HepG2 (cell line): ENCODE results near the gene PXMP4. TPM values are rescaled to one million over a fixed set of nuclear protein-coding genes. Genes with fewer than 3 reads are reported as not detected.

Source experiments
- CBX1 ChIP-seq: IDR thresholded peaks from one replicate; pipeline ENCODE4 v1.6.1; 2016; ENCODE audit warnings: antibody characterized with exemption, low read depth
- DDIT3 ChIP-seq: sonication (generic); formaldehyde crosslinking; IDR thresholded peaks from 2 replicates; pipeline ENCODE4 v1.4.0; 2020; ENCODE audit warnings: mild to moderate bottlenecking, missing genetic modification reagents
- DR1 ChIP-seq: sonication (generic); formaldehyde crosslinking; IDR thresholded peaks from 2 replicates; pipeline ENCODE4 v1.8.0; 2021; ENCODE audit warnings: mild to moderate bottlenecking, missing genetic modification reagents, inconsistent platforms
- EEA1 ChIP-seq: sonication (generic); formaldehyde crosslinking; IDR thresholded peaks from 2 replicates; pipeline ENCODE4 v1.5.1; 2020; ENCODE audit warnings: mild to moderate bottlenecking, missing genetic modification reagents, borderline replicate concordance
- FOXA3 ChIP-seq: IDR thresholded peaks from 2 replicates; pipeline ENCODE4 v1.6.1; 2016; ENCODE audit warnings: missing genetic modification reagents, missing compliant biosample characterization
- FOXJ3 ChIP-seq: sonication (generic); formaldehyde crosslinking; IDR thresholded peaks from 2 replicates; pipeline ENCODE4 v1.4.0; 2020; ENCODE audit warnings: missing genetic modification reagents, mild to moderate bottlenecking, borderline replicate concordance
- GFI1 ChIP-seq: sonication (generic); formaldehyde crosslinking; IDR thresholded peaks from 2 replicates; pipeline ENCODE4 v1.5.0; 2020; ENCODE audit warnings: missing genetic modification reagents, mild to moderate bottlenecking, borderline replicate concordance
- HOMEZ ChIP-seq: IDR thresholded peaks from 2 replicates; pipeline ENCODE4 v1.6.1; 2016; ENCODE audit warnings: low read depth
- JARID2 ChIP-seq: sonication (generic); formaldehyde crosslinking; IDR thresholded peaks from 2 replicates; pipeline ENCODE4 v1.8.1; 2023; ENCODE audit warnings: missing genetic modification reagents, inconsistent platforms; ENCODE audit not compliant: insufficient replicate concordance
- KMT2A ChIP-seq: sonication (generic); formaldehyde crosslinking; IDR thresholded peaks from 2 replicates; pipeline ENCODE4 v1.4.0; 2020; ENCODE audit warnings: missing genetic modification reagents
- MEF2D ChIP-seq: sonication (generic); formaldehyde crosslinking; IDR thresholded peaks from 2 replicates; pipeline ENCODE4 v1.5.1; 2020; ENCODE audit warnings: mild to moderate bottlenecking, missing genetic modification reagents
- NFYB ChIP-seq: sonication (generic); formaldehyde crosslinking; IDR thresholded peaks from 2 replicates; pipeline ENCODE4 v1.4.0; 2020; ENCODE audit warnings: missing genetic modification reagents
- NPAS2 ChIP-seq: sonication (generic); formaldehyde crosslinking; IDR thresholded peaks from 2 replicates; pipeline ENCODE4 v1.8.0; 2022; ENCODE audit warnings: mild to moderate bottlenecking, missing genetic modification reagents, borderline replicate concordance
- POLR2AphosphoS5 ChIP-seq: IDR thresholded peaks from 2 replicates; pipeline ENCODE4 v1.6.1; 2012; ENCODE audit warnings: low read depth, low read length
- RFXANK ChIP-seq: IDR thresholded peaks from 2 replicates; pipeline ENCODE4 v1.6.1; 2016
- SP1 ChIP-seq, 2 experiments: fragments of 450-650 bp in 1 of 2; sonication (generic) in 1 of 2; formaldehyde crosslinking in 1 of 2; IDR thresholded peaks; 2 replicates each; pipeline versions ENCODE4 v1.4.0 to v1.6.1; 2016 to 2020; ENCODE audit warnings: missing genetic modification reagents in 1 of 2
- TEAD2 ChIP-seq: sonication (generic); formaldehyde crosslinking; IDR thresholded peaks from 2 replicates; pipeline ENCODE4 v1.9.0; 2021; ENCODE audit warnings: missing genetic modification reagents
- THAP11 ChIP-seq: IDR thresholded peaks from 2 replicates; pipeline ENCODE4 v1.6.1; 2016; ENCODE audit warnings: missing biosample characterization, missing genetic modification reagents
- ZBTB7B ChIP-seq: sonication (generic); formaldehyde crosslinking; IDR thresholded peaks from 2 replicates; pipeline ENCODE4 v1.4.0; 2020; ENCODE audit warnings: missing genetic modification reagents
- ZNF230 ChIP-seq: sonication (generic); formaldehyde crosslinking; IDR thresholded peaks from 2 replicates; pipeline ENCODE4 v1.4.0; 2020; ENCODE audit warnings: mild to moderate bottlenecking, missing genetic modification reagents
- ZNF317 ChIP-seq: sonication (generic); formaldehyde crosslinking; IDR thresholded peaks from 2 replicates; pipeline ENCODE4 v1.5.0; 2020; ENCODE audit warnings: mild to moderate bottlenecking, missing genetic modification reagents
- ZNF326 ChIP-seq: sonication (generic); formaldehyde crosslinking; IDR thresholded peaks from 2 replicates; pipeline ENCODE4 v1.4.0; 2020; ENCODE audit warnings: missing genetic modification reagents, borderline replicate concordance
- ZNF557 ChIP-seq: sonication (generic); formaldehyde crosslinking; IDR thresholded peaks from 2 replicates; pipeline ENCODE4 v1.4.0; 2020; ENCODE audit warnings: missing genetic modification reagents
- ZNF605 ChIP-seq: sonication (generic); formaldehyde crosslinking; IDR thresholded peaks from 2 replicates; pipeline ENCODE4 v1.8.0; 2022; ENCODE audit warnings: mild to moderate bottlenecking, missing genetic modification reagents
- ZSCAN20 ChIP-seq: sonication (generic); formaldehyde crosslinking; IDR thresholded peaks from 2 replicates; pipeline ENCODE4 v1.4.0; 2020; ENCODE audit warnings: missing genetic modification reagents, mild to moderate bottlenecking, borderline replicate concordance
- polyA plus RNA-seq, 8 experiments: library from polyadenylated mRNA; depleted of rRNA in 3 of 8; stranded (reverse) in 7 of 8; unstranded in 1 of 8; fragments of >200 nt; fragmentation: Illumina TruSeq in 4 of 8; extraction: Trizol in 4 of 8; gene quantifications; 2 replicates each; pipeline versions ENCODE4 v1.2.1 to v1.2.3, GENCODE V29; 2011 to 2016; ENCODE audit warnings: low read depth in 4 of 8, missing spikeins in 1 of 8, mixed read lengths in 1 of 8; ENCODE audit not compliant: insufficient read depth in 1 of 8
- total RNA-seq, 5 experiments: library from RNA; depleted of rRNA; stranded (reverse); fragments of >200 nt; fragmentation: Illumina TruSeq; extraction: Trizol; gene quantifications; 2 replicates each; pipeline ENCODE4 v1.2.3, GENCODE V29; 2016; ENCODE audit warnings: low read depth in 1 of 5
- TF ChIP-seq, protein P1 (sequence below): sonication (generic); formaldehyde crosslinking; IDR thresholded peaks from 2 replicates; pipeline ENCODE4 v1.4.0; 2020; ENCODE audit warnings: missing genetic modification reagents

PXMP4 gene
- total and polyA plus RNA-seq, 2 of the 13 experiments (the other 11 are each of a cell fraction or from before 2014, with no cell fraction given) = not detected

GRCh38 chr20:33653218-33653899, 66.8 kb downstream of the PXMP4 start (continued):
- 0 out of 2 replicates have a peak, but pooled peaks have one; percentile 35 for TF ChIP-seq DR1 (CRISPR knock-in tag)
- peak; percentile 46 for TF ChIP-seq POLR2AphosphoS5
- TF ChIP-seq THAP11 (CRISPR knock-in tag) = peak; percentile 60; the same call in 1 of the 2 replicates
- TF ChIP-seq ZSCAN20 (CRISPR knock-in tag) = no peak
- TF ChIP-seq DDIT3 (CRISPR knock-in tag) = no peak
- TF ChIP-seq JARID2 (CRISPR knock-in tag) = no peak
- TF ChIP-seq FOXJ3 (CRISPR knock-in tag) = 0 out of 2 replicates have a peak, but pooled peaks have one; percentile 38
- TF ChIP-seq ZNF557 (CRISPR knock-in tag) = peak; percentile 66
- TF ChIP-seq ZNF230 = 0 out of 2 replicates have a peak, but pooled peaks have one; percentile 29
- TF ChIP-seq ZNF326 (CRISPR knock-in tag) = peak; percentile 75
- no peak for TF ChIP-seq NPAS2
- TF ChIP-seq MEF2D (CRISPR knock-in tag) = no peak; the same call in none of the 2 replicates
- peak; percentile 38; the same call in 1 of the 2 replicates for TF ChIP-seq GFI1 (CRISPR knock-in tag)
- TF ChIP-seq HOMEZ (CRISPR knock-in tag) = peak; percentile 42; the same call in 1 of the 2 replicates
- TF ChIP-seq, protein P1, sequence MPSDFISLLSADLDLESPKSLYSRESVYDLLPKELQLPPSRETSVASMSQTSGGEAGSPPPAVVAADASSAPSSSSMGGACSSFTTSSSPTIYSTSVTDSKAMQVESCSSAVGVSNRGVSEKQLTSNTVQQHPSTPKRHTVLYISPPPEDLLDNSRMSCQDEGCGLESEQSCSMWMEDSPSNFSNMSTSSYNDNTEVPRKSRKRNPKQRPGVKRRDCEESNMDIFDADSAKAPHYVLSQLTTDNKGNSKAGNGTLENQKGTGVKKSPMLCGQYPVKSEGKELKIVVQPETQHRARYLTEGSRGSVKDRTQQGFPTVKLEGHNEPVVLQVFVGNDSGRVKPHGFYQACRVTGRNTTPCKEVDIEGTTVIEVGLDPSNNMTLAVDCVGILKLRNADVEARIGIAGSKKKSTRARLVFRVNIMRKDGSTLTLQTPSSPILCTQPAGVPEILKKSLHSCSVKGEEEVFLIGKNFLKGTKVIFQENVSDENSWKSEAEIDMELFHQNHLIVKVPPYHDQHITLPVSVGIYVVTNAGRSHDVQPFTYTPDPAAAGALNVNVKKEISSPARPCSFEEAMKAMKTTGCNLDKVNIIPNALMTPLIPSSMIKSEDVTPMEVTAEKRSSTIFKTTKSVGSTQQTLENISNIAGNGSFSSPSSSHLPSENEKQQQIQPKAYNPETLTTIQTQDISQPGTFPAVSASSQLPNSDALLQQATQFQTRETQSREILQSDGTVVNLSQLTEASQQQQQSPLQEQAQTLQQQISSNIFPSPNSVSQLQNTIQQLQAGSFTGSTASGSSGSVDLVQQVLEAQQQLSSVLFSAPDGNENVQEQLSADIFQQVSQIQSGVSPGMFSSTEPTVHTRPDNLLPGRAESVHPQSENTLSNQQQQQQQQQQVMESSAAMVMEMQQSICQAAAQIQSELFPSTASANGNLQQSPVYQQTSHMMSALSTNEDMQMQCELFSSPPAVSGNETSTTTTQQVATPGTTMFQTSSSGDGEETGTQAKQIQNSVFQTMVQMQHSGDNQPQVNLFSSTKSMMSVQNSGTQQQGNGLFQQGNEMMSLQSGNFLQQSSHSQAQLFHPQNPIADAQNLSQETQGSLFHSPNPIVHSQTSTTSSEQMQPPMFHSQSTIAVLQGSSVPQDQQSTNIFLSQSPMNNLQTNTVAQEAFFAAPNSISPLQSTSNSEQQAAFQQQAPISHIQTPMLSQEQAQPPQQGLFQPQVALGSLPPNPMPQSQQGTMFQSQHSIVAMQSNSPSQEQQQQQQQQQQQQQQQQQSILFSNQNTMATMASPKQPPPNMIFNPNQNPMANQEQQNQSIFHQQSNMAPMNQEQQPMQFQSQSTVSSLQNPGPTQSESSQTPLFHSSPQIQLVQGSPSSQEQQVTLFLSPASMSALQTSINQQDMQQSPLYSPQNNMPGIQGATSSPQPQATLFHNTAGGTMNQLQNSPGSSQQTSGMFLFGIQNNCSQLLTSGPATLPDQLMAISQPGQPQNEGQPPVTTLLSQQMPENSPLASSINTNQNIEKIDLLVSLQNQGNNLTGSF (CRISPR knock-in tag) = no peak
- no peak for TF ChIP-seq RFXANK (CRISPR knock-in tag)
- TF ChIP-seq NFYB (CRISPR knock-in tag) = no peak
- TF ChIP-seq TEAD2 (CRISPR knock-in tag) = no peak
- TF ChIP-seq ZNF317 (CRISPR knock-in tag) = no peak
- TF ChIP-seq ZNF605 (CRISPR knock-in tag) = peak; percentile 69
- TF ChIP-seq ZBTB7B (CRISPR knock-in tag) = peak; percentile 94
- TF ChIP-seq EEA1 (CRISPR knock-in tag) = no peak
- no peak for TF ChIP-seq SP1 (IDR thresholded peaks at IDR 0.05)
- TF ChIP-seq SP1 (CRISPR knock-in tag; IDR thresholded peaks at IDR 0.05) = no peak
- TF ChIP-seq FOXA3 (CRISPR knock-in tag) = peak; percentile 59; the same call in 1 of the 2 replicates
- TF ChIP-seq KMT2A = peak; percentile 48; the same call in 1 of the 2 replicates
- TF ChIP-seq CBX1 = no peak
